Mesenchymal stem cell (in vitro differentiated cells and primary cell): Measurements from ENCODE around the gene COPZ2.

ENCODE experiments used
- DNase-seq: peaks from one replicate; pipeline ENCODE4 v3.0.0-alpha.2; 2013
- H2AFZ ChIP-seq: one replicate; pipeline ENCODE4 v1.6.1; 2013; ENCODE audit warnings: low read depth, mild to moderate bottlenecking, control low read depth, inconsistent platforms, low read length, moderate library complexity
- H2AK5ac ChIP-seq: 2 replicates; pipeline ENCODE4 v1.6.1; 2013; ENCODE audit warnings: low read length, moderate library complexity, mild to moderate bottlenecking, inconsistent platforms; ENCODE audit not compliant: severe bottlenecking
- H2BK120ac ChIP-seq: one replicate; pipeline ENCODE4 v1.6.1; 2013; ENCODE audit warnings: low read depth, mild to moderate bottlenecking, inconsistent platforms, low read length, moderate library complexity
- H2BK12ac ChIP-seq, 2 experiments: one replicate each; pipeline ENCODE4 v1.6.1; 2013; ENCODE audit warnings: inconsistent platforms in 2 of 2, low read length in 2 of 2, mild to moderate bottlenecking in 2 of 2, moderate library complexity in 2 of 2, control low read depth in 1 of 2
- H2BK15ac ChIP-seq: one replicate; pipeline ENCODE4 v1.6.1; 2013; ENCODE audit warnings: mild to moderate bottlenecking, low read depth, inconsistent platforms; ENCODE audit not compliant: poor library complexity, severe bottlenecking
- H2BK5ac ChIP-seq: 2 replicates; pipeline ENCODE4 v1.6.1; 2013; ENCODE audit warnings: low read depth, mild to moderate bottlenecking, low read length, control low read depth, inconsistent platforms; ENCODE audit not compliant: poor library complexity, severe bottlenecking
- H3K14ac ChIP-seq, 2 experiments: one replicate each; pipeline ENCODE4 v1.6.1; 2013; ENCODE audit warnings: inconsistent platforms in 2 of 2, low read length in 2 of 2, control low read depth in 1 of 2, mild to moderate bottlenecking in 1 of 2, moderate library complexity in 1 of 2
- H3K18ac ChIP-seq, 2 experiments: one replicate each; pipeline ENCODE4 v1.6.1; 2013; ENCODE audit warnings: inconsistent platforms in 2 of 2, low read length in 2 of 2, control low read depth in 1 of 2, low read depth in 1 of 2, mild to moderate bottlenecking in 1 of 2
- H3K23ac ChIP-seq, 2 experiments: one replicate each; pipeline ENCODE4 v1.6.1; 2013; ENCODE audit warnings: inconsistent platforms in 2 of 2, low read length in 2 of 2, mild to moderate bottlenecking in 2 of 2, moderate library complexity in 2 of 2, control low read depth in 1 of 2
- H3K27ac ChIP-seq: 2 replicates; pipeline ENCODE4 v1.5.1; 2013; ENCODE audit warnings: mild to moderate bottlenecking, moderate library complexity, low read length, control low read depth, inconsistent platforms; ENCODE audit not compliant: poor library complexity, severe bottlenecking
- H3K27me3 ChIP-seq, 2 experiments: 2 replicates each; pipeline versions ENCODE4 v1.6.1 to v1.7.0; 2013; ENCODE audit warnings: low read length in 2 of 2, mild to moderate bottlenecking in 2 of 2, moderate library complexity in 2 of 2, control low read depth in 1 of 2, inconsistent platforms in 1 of 2; ENCODE audit not compliant: control insufficient read depth in 1 of 2, insufficient read depth in 1 of 2
- H3K36me3 ChIP-seq, 2 experiments: 2 replicates each; pipeline versions ENCODE4 v1.6.1 to v1.7.0; 2013; ENCODE audit warnings: low read length in 2 of 2, control low read depth in 1 of 2, inconsistent platforms in 1 of 2, low read depth in 1 of 2, mild to moderate bottlenecking in 1 of 2; ENCODE audit not compliant: insufficient read depth in 2 of 2, control insufficient read depth in 1 of 2
- H3K4ac ChIP-seq, 2 experiments: one replicate each; pipeline ENCODE4 v1.6.1; 2013; ENCODE audit warnings: inconsistent platforms in 2 of 2, low read length in 2 of 2, mild to moderate bottlenecking in 2 of 2, moderate library complexity in 2 of 2, control low read depth in 1 of 2, low read depth in 1 of 2
- H3K4me1 ChIP-seq: 2 replicates; pipeline ENCODE4 v1.6.1; 2013; ENCODE audit warnings: low read depth, low read length, control low read depth; ENCODE audit not compliant: control insufficient read depth, insufficient read depth
- H3K4me2 ChIP-seq: 2 replicates; pipeline ENCODE4 v1.6.1; 2013; ENCODE audit warnings: low read length, mild to moderate bottlenecking, inconsistent platforms; ENCODE audit not compliant: poor library complexity, severe bottlenecking
- H3K4me3 ChIP-seq, 2 experiments: 2 replicates each; pipeline versions ENCODE4 v1.5.1 to v1.7.0; 2013; ENCODE audit warnings: low read length in 2 of 2, mild to moderate bottlenecking in 2 of 2, control low read depth in 1 of 2, low read depth in 1 of 2; ENCODE audit not compliant: insufficient read depth in 1 of 2
- H3K79me1 ChIP-seq: replicated peaks from 2 replicates; pipeline ENCODE4 v1.6.1; 2013; ENCODE audit warnings: mild to moderate bottlenecking, control low read depth, low read length, inconsistent platforms; ENCODE audit not compliant: poor library complexity, severe bottlenecking
- H3K9ac ChIP-seq: 2 replicates; pipeline ENCODE4 v1.7.0; 2013; ENCODE audit warnings: mild to moderate bottlenecking, low read length, moderate library complexity
- H3K9me3 ChIP-seq: 2 replicates; pipeline ENCODE4 v1.7.0; 2013; ENCODE audit warnings: mild to moderate bottlenecking, low read length; ENCODE audit not compliant: control insufficient read depth
- H4K8ac ChIP-seq: one replicate; pipeline ENCODE4 v1.6.1; 2013; ENCODE audit warnings: inconsistent platforms, mild to moderate bottlenecking, low read length, moderate library complexity
- H4K91ac ChIP-seq: one replicate; pipeline ENCODE4 v1.6.1; 2013; ENCODE audit warnings: mild to moderate bottlenecking, low read length, inconsistent platforms
- WGBS: methylation state at CpG from one replicate; pipeline ENCODE4 v1.1.7; 2013; ENCODE audit warnings: mixed read lengths; 5-methylcytosine and 5-hydroxymethylcytosine counted together

COPZ2 gene

GRCh38 chr17:48054238-48055185 lies 16.9 kb upstream of the COPZ2 start:
- Histone ChIP-seq H3K4ac (peak overlapping the region; percentile 37 to 59), H2BK5ac (no peak overlapping the region), H3K23ac (peak overlapping the region in 1 of 2 experiments; percentile 41), H3K14ac (no peak overlapping the region), H3K4me2 (peak overlapping the region; percentile 58), H3K36me3 (peaks cover 69 to 72% of the 10 kb centered on the region in 2 experiments), H2AFZ (no peak overlapping the region), H2BK120ac (peak overlapping the region; percentile 67), H3K4me1 (peaks cover 56% of the 10 kb centered on the region), H4K91ac (peak overlapping the region; percentile 63), H3K18ac (peak overlapping the region; percentile 40 to 92), H3K27ac (peak overlapping the region; percentile 78), H3K79me1 (peaks cover 33% of the 10 kb centered on the region), H3K4me3 (peak overlapping the region; percentile 40 to 84), H2AK5ac (no peak overlapping the region), H4K8ac (peak overlapping the region; percentile 51), H3K9me3 (no peaks in the 10 kb centered on the region), H3K27me3 (no peaks in the 10 kb centered on the region), H2BK15ac (peak overlapping the region; percentile 33), H3K9ac (peak overlapping the region; percentile 91), H2BK12ac (peak overlapping the region in 1 of 2 experiments; percentile 96)
- WGBS: 21% methylated on average over 34 of the region's 34 CpGs
- peak; percentile 93 for DNase-seq

- Histone ChIP-seq H3K4me1 (peaks cover 55% of the 10 kb centered on the region), H3K36me3 (peaks cover 62 to 65% of the 10 kb centered on the region in 2 experiments), H2AFZ (no peak overlapping the region), H4K8ac (peak overlapping the region; percentile 51), H3K23ac (peak overlapping the region in 1 of 2 experiments; percentile 78), H3K9me3 (no peaks in the 10 kb centered on the region), H3K14ac (peak overlapping the region in 1 of 2 experiments; percentile 76), H3K27ac (peak overlapping the region; percentile 78), H3K27me3 (no peaks in the 10 kb centered on the region), H3K79me1 (peaks cover 27% of the 10 kb centered on the region), H3K4ac (peak overlapping the region; percentile 19 to 76), H3K18ac (peak overlapping the region; percentile 31 to 92), H2BK5ac (no peak overlapping the region), H3K4me2 (peak overlapping the region; percentile 58), H4K91ac (peak overlapping the region; percentile 2), H3K4me3 (peak overlapping the region; percentile 0 to 84), H3K9ac (peak overlapping the region; percentile 91), H2AK5ac (peak overlapping the region; percentile 28), H2BK120ac (peak overlapping the region; percentile 29), H2BK15ac (peak overlapping the region; percentile 53), H2BK12ac (peak overlapping the region in 1 of 2 experiments; percentile 96)
- DNase-seq: no peak
- WGBS: 55% methylated on average over 6 of the region's 6 CpGs
Observed at GRCh38 chr17:48053758-48054237, 16.2 kb upstream of the COPZ2 start.

- DNase-seq: peak; percentile 83
- Histone ChIP-seq H4K91ac (no peak overlapping the region), H3K4ac (peak overlapping the region in 1 of 2 experiments; percentile 76), H3K9ac (peak overlapping the region; percentile 91), H3K23ac (no peak overlapping the region), H3K4me3 (peak overlapping the region in 1 of 2 experiments; percentile 84), H3K4me2 (peak overlapping the region; percentile 58), H3K9me3 (no peaks in the 10 kb centered on the region), H2BK15ac (peak overlapping the region; percentile 53), H4K8ac (peak overlapping the region; percentile 40), H3K14ac (no peak overlapping the region), H2AFZ (no peak overlapping the region), H2BK5ac (no peak overlapping the region), H2BK12ac (peak overlapping the region; percentile 81 to 96), H3K4me1 (peaks cover 54% of the 10 kb centered on the region), H3K79me1 (peaks cover 21% of the 10 kb centered on the region), H3K18ac (peak overlapping the region; percentile 8 to 92), H3K36me3 (peaks cover 55 to 58% of the 10 kb centered on the region in 2 experiments), H2AK5ac (peak overlapping the region; percentile 28), H3K27me3 (no peaks in the 10 kb centered on the region), H3K27ac (peak overlapping the region; percentile 78), H2BK120ac (peak overlapping the region; percentile 29)
- WGBS: 51% methylated on average over 5 of the region's 5 CpGs
Observed at GRCh38 chr17:48052956-48053757, 15.6 kb upstream of the COPZ2 start.
